Transverse colon (tissue), 3 donors: ENCODE measurements around the gene CTR9.

Experiments
- POLR2A ChIP-seq: fragments of 450-650 bp; IDR thresholded peaks from one replicate; pipeline ENCODE4 v1.6.1; 2016; ENCODE audit warnings: antibody characterized with exemption, mild to moderate bottlenecking, moderate library complexity
- TF ChIP-seq, protein P1 (sequence below), 5 experiments: fragments of 200-600 bp in 3 of 5; fragments of 450-650 bp in 2 of 5; sonication (generic) in 3 of 5; IDR thresholded peaks; 1 replicate in 2 of 5; 2 replicates in 3 of 5; pipeline ENCODE4 v1.5.1; 2016 to 2017; ENCODE audit warnings: antibody characterized with exemption in 5 of 5, inconsistent platforms in 3 of 5, mild to moderate bottlenecking in 2 of 5, moderate library complexity in 1 of 5

DNA sequence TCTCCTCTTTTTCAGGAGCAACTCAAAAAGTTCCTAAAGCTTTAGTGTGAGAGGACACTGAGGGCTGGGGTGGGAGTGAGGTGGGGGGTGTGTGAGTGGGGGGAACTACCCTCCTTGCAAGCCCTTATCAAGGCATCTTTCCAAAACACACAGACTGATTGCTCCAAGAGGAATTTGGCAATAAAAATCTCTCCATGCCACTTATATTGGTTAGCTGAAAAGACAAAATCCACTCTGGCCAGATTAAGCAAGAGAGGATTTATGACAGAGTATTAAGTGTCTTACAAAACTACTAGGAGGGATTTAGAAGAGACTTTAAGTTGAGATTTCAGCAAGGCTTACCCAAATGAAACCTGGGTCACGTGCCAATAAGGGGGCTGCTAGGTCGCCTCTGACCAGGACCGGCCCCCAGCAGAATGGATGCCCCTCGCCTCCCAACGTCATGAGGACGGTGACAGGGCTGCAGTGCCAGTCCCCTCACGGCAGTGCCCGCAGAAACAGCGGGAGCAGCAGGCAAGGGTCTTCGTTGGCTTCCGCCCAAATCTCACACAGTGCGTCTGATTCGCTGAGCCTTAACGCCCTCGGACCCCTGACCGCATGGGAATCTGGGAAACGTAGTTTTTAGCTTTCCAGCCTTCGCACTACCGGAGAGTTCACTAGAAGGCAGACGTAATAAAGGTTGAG, 22.1 kb upstream of the CTR9 start:
- TF ChIP-seq, protein P1, sequence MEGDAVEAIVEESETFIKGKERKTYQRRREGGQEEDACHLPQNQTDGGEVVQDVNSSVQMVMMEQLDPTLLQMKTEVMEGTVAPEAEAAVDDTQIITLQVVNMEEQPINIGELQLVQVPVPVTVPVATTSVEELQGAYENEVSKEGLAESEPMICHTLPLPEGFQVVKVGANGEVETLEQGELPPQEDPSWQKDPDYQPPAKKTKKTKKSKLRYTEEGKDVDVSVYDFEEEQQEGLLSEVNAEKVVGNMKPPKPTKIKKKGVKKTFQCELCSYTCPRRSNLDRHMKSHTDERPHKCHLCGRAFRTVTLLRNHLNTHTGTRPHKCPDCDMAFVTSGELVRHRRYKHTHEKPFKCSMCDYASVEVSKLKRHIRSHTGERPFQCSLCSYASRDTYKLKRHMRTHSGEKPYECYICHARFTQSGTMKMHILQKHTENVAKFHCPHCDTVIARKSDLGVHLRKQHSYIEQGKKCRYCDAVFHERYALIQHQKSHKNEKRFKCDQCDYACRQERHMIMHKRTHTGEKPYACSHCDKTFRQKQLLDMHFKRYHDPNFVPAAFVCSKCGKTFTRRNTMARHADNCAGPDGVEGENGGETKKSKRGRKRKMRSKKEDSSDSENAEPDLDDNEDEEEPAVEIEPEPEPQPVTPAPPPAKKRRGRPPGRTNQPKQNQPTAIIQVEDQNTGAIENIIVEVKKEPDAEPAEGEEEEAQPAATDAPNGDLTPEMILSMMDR (IDR thresholded peaks at IDR 0.05), result no peak
- TF ChIP-seq POLR2A, result no peak
